K562 (cell line): Measurements from ENCODE around the gene SLC8A2. TPM values are rescaled to one million over a fixed set of nuclear protein-coding genes. Genes with fewer than 3 reads are reported as not detected.

Source experiments
- HNRNPL ChIP-seq: fragments of 200-400 bp; formaldehyde crosslinking; IDR thresholded peaks from 2 replicates; pipeline ENCODE4 v1.6.1; 2017; ENCODE audit warnings: low read depth, mild to moderate bottlenecking, low read length
- LARP7 ChIP-seq: fragments of 450-650 bp; IDR thresholded peaks from 2 replicates; pipeline ENCODE4 v1.6.1; 2016
- MIER1 ChIP-seq: fragments of 450-650 bp; IDR thresholded peaks from 2 replicates; pipeline ENCODE4 v1.6.1; 2016; ENCODE audit warnings: antibody characterized with exemption, mild to moderate bottlenecking, low read depth
- NELFE ChIP-seq: IDR thresholded peaks from 2 replicates; pipeline ENCODE4 v1.6.1; 2011; ENCODE audit warnings: mild to moderate bottlenecking; ENCODE audit not compliant: insufficient read depth, insufficient read length
- RAD21 ChIP-seq, 2 experiments: fragments of 250-450 bp in 1 of 2; fragments of 450-650 bp in 1 of 2; sonication (Bioruptor Pico) in 1 of 2; formaldehyde crosslinking in 1 of 2; IDR thresholded peaks in 1 of 2; conservative IDR thresholded peaks in 1 of 2; 2 replicates each; pipeline versions ENCODE4 v1.4.0 to v1.8.0; 2020 to 2022; ENCODE audit warnings: mild to moderate bottlenecking in 2 of 2, moderate library complexity in 1 of 2
- SIN3A ChIP-seq, 2 experiments: fragments of 150-350 bp in 1 of 2; IDR thresholded peaks; 2 replicates each; pipeline ENCODE4 v1.6.1; 2011 to 2016; ENCODE audit warnings: borderline replicate concordance in 2 of 2, low read depth in 2 of 2, low read length in 2 of 2, mild to moderate bottlenecking in 2 of 2, moderate library complexity in 2 of 2; ENCODE audit not compliant: control insufficient read depth in 1 of 2
- SP1 ChIP-seq: sonication (generic); formaldehyde crosslinking; IDR thresholded peaks from 2 replicates; pipeline ENCODE4 v1.8.1; 2022; ENCODE audit warnings: mild to moderate bottlenecking, missing genetic modification reagents
- SREBF2 ChIP-seq: sonication (generic); formaldehyde crosslinking; IDR thresholded peaks from 2 replicates; pipeline ENCODE4 v1.4.0; 2020; ENCODE audit warnings: mild to moderate bottlenecking, missing genetic modification reagents
- TAF9B ChIP-seq: fragments of 450-650 bp; IDR thresholded peaks from 2 replicates; pipeline ENCODE4 v1.6.1; 2018; ENCODE audit warnings: mild to moderate bottlenecking; ENCODE audit not compliant: partially characterized antibody
- TAL1 ChIP-seq: fragments of 450-650 bp; IDR thresholded peaks from 2 replicates; pipeline ENCODE4 v1.6.1; 2016; ENCODE audit warnings: mild to moderate bottlenecking
- TFE3 ChIP-seq: fragments of 450-650 bp; formaldehyde crosslinking; IDR thresholded peaks from 2 replicates; pipeline ENCODE4 v1.4.0; 2020; ENCODE audit warnings: mild to moderate bottlenecking, mixed read lengths
- ZBTB26 ChIP-seq: fragments of 450-650 bp; formaldehyde crosslinking; IDR thresholded peaks from 2 replicates; pipeline ENCODE4 v1.4.0; 2022; ENCODE audit warnings: missing genetic modification characterization
- ZFP36 ChIP-seq: fragments of 150-350 bp; IDR thresholded peaks from 2 replicates; pipeline ENCODE4 v1.6.1; 2018; ENCODE audit warnings: low read length, low read depth; ENCODE audit not compliant: partially characterized antibody
- ZNF407 ChIP-seq: fragments of 450-650 bp; IDR thresholded peaks from 2 replicates; pipeline ENCODE4 v1.6.1; 2016; ENCODE audit warnings: low read depth
- ZNF764 ChIP-seq: fragments of 250-450 bp; sonication (Bioruptor Pico); IDR thresholded peaks from 2 replicates; pipeline ENCODE4 v1.4.0; 2020; ENCODE audit warnings: low read depth, mild to moderate bottlenecking, moderate library complexity
- polyA plus RNA-seq, 8 experiments: library from polyadenylated mRNA; depleted of rRNA in 4 of 8; stranded (reverse) in 5 of 8; unstranded in 3 of 8; fragments of >200 nt; fragmentation: Nextera tagmentation in 2 of 8; fragmentation: Illumina TruSeq in 1 of 8; extraction: Ambion mirVana in 2 of 8; extraction: Trizol in 1 of 8; gene quantifications; 2 replicates each; pipeline versions ENCODE4 v1.2.1 to v1.2.3, GENCODE V29; 2011 to 2014; ENCODE audit warnings: inconsistent platforms in 1 of 8, missing spikeins in 1 of 8
- total RNA-seq, 7 experiments: library from RNA; depleted of rRNA in 6 of 7; stranded (reverse); fragments of >200 nt in 6 of 7; fragmentation: Illumina TruSeq in 2 of 7; extraction: Trizol in 2 of 7; gene quantifications; 2 replicates each; pipeline versions ENCODE4 v1.2.1 to v1.2.3, GENCODE V29; 2011 to 2021; ENCODE audit warnings: low replicate concordance in 1 of 7

SLC8A2 gene
- total and polyA plus RNA-seq, 9 of the 15 experiments (the other 6 are each of a cell fraction or from before 2014, with no cell fraction given): 0.07 to 0.66 (median 0.24) TPM; not detected in 3

- no peak for TF ChIP-seq ZNF407
- TF ChIP-seq MIER1: no peak
- no peak for TF ChIP-seq TAF9B
- TF ChIP-seq ZFP36: no peak
- no peak for TF ChIP-seq SREBF2
- peak; percentile 66 to 84 for TF ChIP-seq RAD21 (CRISPR knock-in tag; conservative IDR thresholded peaks at IDR 0.05 in 1 of 2, IDR thresholded peaks at IDR 0.05 in 1 of 2)
- no peak for TF ChIP-seq ZNF764 (CRISPR knock-in tag)
- no peak for TF ChIP-seq NELFE
- TF ChIP-seq SIN3A (IDR thresholded peaks at IDR 0.05; ENCODE audit: borderline replicate concordance in 2 of 2, control insufficient read depth in 1 of 2, low read depth in 2 of 2, low read length in 2 of 2): no peak
- TF ChIP-seq TAL1: no peak
- TF ChIP-seq LARP7: peak; percentile 8; the same call in 1 of the 2 replicates
- no peak for TF ChIP-seq SP1
- TF ChIP-seq ZBTB26: peak; percentile 58; the same call in 1 of the 2 replicates
- no peak for TF ChIP-seq HNRNPL
- no peak for TF ChIP-seq TFE3 (CRISPR knock-in tag)
Measured at GRCh38 chr19:47427241-47428176, 44.2 kb downstream of the SLC8A2 start (continued).
